Dermis microvascular lymphatic vessel endothelial cell (primary cell): ENCODE results near the gene ADA. TPM values are rescaled to one million over a fixed set of nuclear protein-coding genes. Genes with fewer than 3 reads are reported as not detected.
A peak's percentile ranks its signal among the peaks of the same experiment; 100 is the strongest.

Experiments used
- DNase-seq, 2 donors: peaks; one replicate each; pipeline versions ENCODE4 v3.0.0 to v3.0.0-alpha.2; 2010; ENCODE audit warnings: low read depth in 2 of 2
- total RNA-seq: library from RNA; depleted of rRNA; stranded (reverse); fragments of >200 nt; gene quantifications from 2 replicates; pipeline ENCODE4 v1.2.1, GENCODE V29; 2014

Gene ADA
- total RNA-seq, 1 donor from 2014 or later, result 22.9 TPM

DNA sequence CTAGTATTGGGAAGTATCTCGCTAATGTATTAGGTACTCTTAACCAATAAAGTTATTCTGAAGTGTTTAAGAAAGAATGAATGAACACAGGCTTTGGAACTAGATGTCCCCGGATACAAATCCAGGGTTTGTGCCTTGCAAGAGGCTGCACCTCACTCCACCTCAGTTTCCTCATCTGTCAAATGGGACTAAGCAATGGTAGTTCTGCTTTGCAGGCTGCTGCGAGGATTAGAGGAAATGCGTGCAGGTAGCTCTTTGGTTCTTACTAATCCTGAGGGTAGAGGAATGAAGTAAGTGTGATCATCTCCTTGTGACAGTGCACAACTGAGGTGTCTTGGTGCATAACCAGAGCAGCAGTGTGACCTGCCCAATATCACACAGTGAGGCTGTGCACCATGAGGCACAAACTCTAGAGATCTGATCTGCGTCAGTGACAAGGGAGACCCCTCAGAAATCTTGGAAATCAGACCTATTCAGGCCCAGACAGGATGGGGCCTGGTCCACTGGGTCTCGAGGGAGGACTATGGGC lies 26.7 kb downstream of the ADA start:
- no peak for DNase-seq

DNA sequence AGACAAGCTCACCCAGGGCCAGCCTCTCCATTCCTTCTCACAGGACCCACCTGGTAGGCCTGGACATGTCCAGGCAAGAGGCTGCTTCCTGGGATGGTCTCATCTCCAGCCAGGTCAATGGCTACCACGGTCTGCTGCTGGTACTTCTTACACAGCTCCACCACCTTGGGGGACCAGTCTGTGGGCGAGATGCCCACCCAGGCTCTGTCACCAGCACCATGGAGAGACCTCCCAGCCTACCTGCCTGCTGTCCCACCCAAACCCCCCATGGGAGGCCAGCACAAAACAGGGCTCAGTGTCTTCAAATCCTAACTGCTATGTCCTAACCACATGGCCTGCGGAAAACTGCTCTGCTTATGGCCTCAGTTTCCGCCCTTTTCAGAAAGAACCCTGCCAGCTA lies 27.3 kb downstream of the ADA start:
- DNase-seq, result no peak

GRCh38 chr20:44622501-44623270 lies 28.8 kb downstream of the ADA start:
- no peak for DNase-seq

GRCh38 chr20:44621939-44622338 lies 29.6 kb downstream of the ADA start:
- no peak for DNase-seq

GRCh38 chr20:44621325-44621724 lies 30.2 kb downstream of the ADA start:
- no peak for DNase-seq

GRCh38 chr20:44620030-44620429 lies 31.5 kb downstream of the ADA start:
- DNase-seq, result no peak

GRCh38 chr20:44619294-44619693 lies 32.2 kb downstream of the ADA start:
- no peak for DNase-seq

DNA sequence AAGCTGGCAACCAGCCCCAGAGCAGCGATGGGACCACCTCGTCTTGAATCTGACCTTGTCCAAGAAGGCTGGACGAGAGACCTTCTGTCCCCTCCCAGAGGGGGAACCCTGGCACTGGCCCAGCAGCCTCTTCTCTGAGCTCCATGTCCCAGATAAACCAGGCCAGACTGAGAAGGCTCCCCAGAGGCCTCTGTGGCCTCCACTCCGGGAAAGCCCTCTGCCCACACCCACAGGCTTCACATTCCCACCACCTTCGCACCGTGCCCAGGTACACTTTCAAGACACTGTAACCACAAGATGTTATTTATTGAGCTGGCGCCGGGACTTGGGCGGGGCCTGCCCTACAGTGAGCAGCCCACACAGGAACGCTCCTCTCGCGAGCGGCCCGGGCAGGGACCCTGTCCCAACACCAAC lies 33.2 kb downstream of the ADA start:
- DNase-seq, result no peak

- no peak for DNase-seq
These were observed 34.9 kb downstream of the ADA start for GRCh38 chr20:44616604-44616964.

DNA sequence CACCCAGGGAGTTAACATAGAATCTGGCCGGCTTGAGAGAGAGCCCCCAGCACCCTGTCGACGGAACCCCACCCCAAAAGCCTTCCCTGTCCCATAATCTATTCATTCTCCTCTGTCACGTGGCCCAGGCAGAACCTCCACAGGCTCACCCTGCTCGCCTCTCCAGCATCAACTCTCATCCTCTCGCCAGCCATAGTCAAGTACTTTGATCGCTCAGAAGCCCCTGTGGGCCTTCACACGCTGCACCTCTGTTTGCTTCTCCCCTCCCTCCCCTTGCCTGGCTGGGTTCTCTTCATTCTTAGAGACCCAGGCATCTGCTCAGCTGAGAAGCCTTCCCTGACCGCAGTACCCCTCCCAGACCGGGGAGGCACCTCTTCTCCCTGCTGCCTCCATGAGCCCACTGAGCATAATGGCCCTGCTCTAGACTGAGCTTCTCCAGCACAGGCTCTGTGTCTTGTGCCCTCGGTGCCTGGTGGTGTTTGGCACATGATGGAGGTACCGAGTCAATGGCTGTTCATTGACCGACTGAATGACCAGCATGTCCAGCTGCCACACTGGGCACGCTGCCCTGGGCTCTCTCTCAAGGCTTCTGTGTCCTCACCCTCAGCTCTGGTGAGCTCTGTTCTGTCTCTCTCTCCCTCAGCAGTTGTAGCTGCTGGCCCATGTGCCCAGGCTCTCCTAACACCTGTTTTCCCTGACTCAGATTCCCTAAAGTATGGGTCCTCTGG lies 35.5 kb downstream of the ADA start:
- DNase-seq, result no peak

- DNase-seq, result peak; percentile 31 to 81
These were observed 36.2 kb downstream of the ADA start for GRCh38 chr20:44615169-44615791.

DNA sequence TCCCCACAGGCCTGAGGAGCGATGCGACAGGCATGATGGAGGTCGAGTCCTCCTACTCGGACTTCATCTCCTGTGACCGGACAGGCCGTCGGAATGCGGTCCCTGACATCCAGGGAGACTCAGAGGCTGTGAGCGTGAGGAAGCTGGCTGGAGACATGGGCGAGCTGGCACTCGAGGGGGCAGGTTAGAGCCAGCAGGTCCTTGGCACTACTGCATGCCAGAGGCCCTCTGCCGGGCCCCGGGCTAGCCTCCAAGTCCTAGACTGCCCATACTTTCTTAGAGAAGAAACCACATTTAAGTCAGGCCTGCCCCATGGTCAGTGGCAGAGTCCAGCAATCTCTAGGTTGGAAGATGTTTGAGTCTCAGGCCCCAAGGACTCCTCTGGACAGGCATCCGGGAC lies 37.0 kb downstream of the ADA start:
- DNase-seq, result no peak

GRCh38 chr20:44613575-44613974 lies 37.9 kb downstream of the ADA start:
- no peak for DNase-seq

- DNase-seq, result no peak
These were observed 41.1 kb downstream of the ADA start for GRCh38 chr20:44610313-44610962.

- DNase-seq, result peak; percentile 58 to 92
These were observed 41.8 kb downstream of the ADA start for GRCh38 chr20:44609516-44610312.

DNA sequence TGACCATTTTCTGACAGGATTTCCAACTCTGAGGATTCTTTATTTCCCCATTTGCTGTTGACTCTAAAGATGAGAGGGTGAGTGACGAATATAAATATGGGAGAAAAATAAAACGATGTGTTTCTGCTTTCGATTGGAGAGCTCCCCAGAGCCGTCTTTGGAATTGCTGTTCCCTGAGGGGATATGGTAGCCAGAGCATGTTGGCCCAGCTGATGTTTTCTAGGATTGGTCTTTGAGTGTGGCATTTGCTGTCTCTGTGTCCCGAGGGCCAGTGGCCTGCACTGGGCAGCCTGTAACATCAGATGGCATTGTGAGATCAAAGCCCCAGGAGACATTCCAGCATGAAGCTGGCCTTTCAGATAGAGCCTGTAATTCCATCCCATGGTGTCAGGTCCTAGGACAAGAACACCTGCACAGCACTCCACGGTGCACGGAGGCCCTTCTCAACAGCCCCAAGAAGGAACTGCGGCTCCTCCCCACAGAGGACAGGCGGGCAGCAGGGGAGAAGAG lies 42.4 kb downstream of the ADA start:
- DNase-seq, result no peak

DNA sequence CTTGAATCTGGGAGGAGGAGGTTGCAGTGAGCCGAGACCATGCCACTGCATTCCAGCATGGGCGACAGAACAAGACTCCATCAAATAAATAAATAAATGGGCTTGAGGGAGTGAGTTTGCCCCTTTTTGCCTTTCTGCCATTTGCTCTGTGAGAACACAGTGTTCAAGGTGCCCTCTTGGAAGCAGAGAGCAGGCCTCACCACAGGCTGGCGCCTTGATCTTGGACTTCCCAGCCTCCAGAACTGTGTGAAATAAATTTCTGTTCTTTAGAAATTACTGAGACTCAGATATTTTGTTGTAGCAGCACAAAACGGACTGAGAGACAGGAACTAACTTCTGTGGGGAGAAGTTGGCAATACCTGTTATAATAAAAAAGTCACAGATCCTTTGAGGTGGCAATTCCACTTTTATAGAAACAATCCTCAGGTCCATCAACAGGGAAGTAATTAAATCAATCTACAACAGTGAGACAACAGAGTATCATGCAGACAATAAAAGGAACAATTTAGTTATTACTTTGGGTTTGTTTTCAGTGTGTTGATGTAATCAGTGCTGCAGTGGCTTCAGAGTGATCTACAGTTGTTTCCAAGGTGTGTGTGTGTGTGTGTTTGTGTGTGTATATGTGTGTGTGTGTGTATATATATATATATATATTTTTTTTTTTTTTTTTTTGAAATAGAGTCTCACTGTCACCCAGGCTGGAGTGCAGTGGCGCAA lies 44.6 kb downstream of the ADA start:
- DNase-seq, result no peak

- DNase-seq, result no peak
These were observed 48.2 kb downstream of the ADA start for GRCh38 chr20:44603327-44603726.

GRCh38 chr20:44601801-44602204 lies 49.7 kb downstream of the ADA start:
- peak; percentile 94 for DNase-seq

- no peak for DNase-seq
These were observed 50.2 kb downstream of the ADA start for GRCh38 chr20:44601236-44601671.
